GM23248 (cell line): Measurements from ENCODE around the gene RASD2. TPM values are rescaled to one million over a fixed set of nuclear protein-coding genes. Genes with fewer than 3 reads are reported as not detected.

ENCODE experiments used
- DNase-seq: peaks from one replicate; pipeline ENCODE4 v3.0.0-alpha.2; 2015
- H2AFZ ChIP-seq: fragments of 200-600 bp; sonication (generic); 2 replicates; pipeline ENCODE4 v1.6.1; 2016; ENCODE audit warnings: antibody characterized with exemption
- H3F3A ChIP-seq: fragments of 200-600 bp; sonication (generic); 2 replicates; pipeline ENCODE4 v1.6.1; 2016; ENCODE audit warnings: mild to moderate bottlenecking, antibody characterized with exemption, mixed run types; ENCODE audit not compliant: insufficient read depth
- H3K27ac ChIP-seq: fragments of 200-600 bp; sonication (generic); 2 replicates; pipeline ENCODE4 v1.5.1; 2016; ENCODE audit warnings: mild to moderate bottlenecking
- H3K27me3 ChIP-seq: fragments of 200-600 bp; sonication (generic); replicated peaks from 2 replicates; pipeline ENCODE4 v1.6.1; 2016; ENCODE audit warnings: mild to moderate bottlenecking; ENCODE audit not compliant: insufficient read depth
- H3K36me3 ChIP-seq: fragments of 200-600 bp; sonication (generic); 2 replicates; pipeline ENCODE4 v1.6.1; 2016; ENCODE audit warnings: low read depth, mild to moderate bottlenecking
- H3K4me1 ChIP-seq: fragments of 200-600 bp; sonication (generic); 2 replicates; pipeline ENCODE4 v1.6.1; 2016; ENCODE audit warnings: mild to moderate bottlenecking; ENCODE audit not compliant: insufficient read depth
- H3K4me2 ChIP-seq: fragments of 200-600 bp; sonication (generic); one replicate; pipeline ENCODE4 v1.6.1; 2016; ENCODE audit warnings: mild to moderate bottlenecking; ENCODE audit not compliant: unreplicated experiment
- H3K4me3 ChIP-seq: fragments of 200-600 bp; sonication (generic); 2 replicates; pipeline ENCODE4 v1.5.1; 2016; ENCODE audit warnings: mild to moderate bottlenecking
- H3K79me2 ChIP-seq: fragments of 200-600 bp; sonication (generic); 2 replicates; pipeline ENCODE4 v1.6.1; 2016; ENCODE audit warnings: mild to moderate bottlenecking; ENCODE audit not compliant: insufficient read depth
- H3K9ac ChIP-seq: fragments of 200-600 bp; sonication (generic); 2 replicates; pipeline ENCODE4 v1.6.1; 2016; ENCODE audit warnings: mild to moderate bottlenecking
- H3K9me2 ChIP-seq: fragments of 200-600 bp; sonication (generic); 2 replicates; pipeline ENCODE4 v1.6.1; 2016; ENCODE audit warnings: mixed run types, mild to moderate bottlenecking, moderate library complexity; ENCODE audit not compliant: insufficient read depth
- H3K9me3 ChIP-seq: fragments of 200-600 bp; sonication (generic); one replicate; pipeline ENCODE4 v1.6.1; 2017; ENCODE audit warnings: low read depth
- H4K20me1 ChIP-seq: fragments of 200-600 bp; sonication (generic); 2 replicates; pipeline ENCODE4 v1.6.0; 2016; ENCODE audit not compliant: insufficient read depth
- EZH2 ChIP-seq: fragments of 200-600 bp; sonication (generic); IDR thresholded peaks from 2 replicates; pipeline ENCODE4 v1.6.1; 2018; ENCODE audit warnings: antibody characterized with exemption, mild to moderate bottlenecking; ENCODE audit not compliant: insufficient read depth, poor library complexity, severe bottlenecking
- EZH2phosphoT487 ChIP-seq: fragments of 200-600 bp; sonication (generic); IDR thresholded peaks from 2 replicates; pipeline ENCODE4 v1.6.1; 2018; ENCODE audit warnings: antibody characterized with exemption, moderate library complexity, mild to moderate bottlenecking, low read depth; ENCODE audit not compliant: insufficient read depth
- WGBS, 2 experiments: methylation state at CpG; one replicate each; pipeline ENCODE4 v1.1.6; 2015 to 2017; ENCODE audit warnings: low lambda C conversion rate in 2 of 2, low coverage in 1 of 2; ENCODE audit errors: missing lambda C conversion rate in 2 of 2; 5-methylcytosine and 5-hydroxymethylcytosine counted together
- in situ Hi-C: fragments of 300-500 bp; cut with MboI; formaldehyde crosslinking; loops from 2 replicates; pipeline ENCODE4 v1.15.0; 2020
- polyA plus RNA-seq: library from polyadenylated mRNA; unstranded; fragments of >200 nt; fragmentation: Nextera tagmentation; extraction: Ambion mirVana; gene quantifications from 2 replicates; pipeline ENCODE4 v1.2.1, GENCODE V29; 2016
- total RNA-seq: library from RNA; depleted of rRNA; stranded (reverse); fragments of >200 nt; shearing (Covaris generic); gene quantifications from 2 replicates; pipeline ENCODE4 v1.2.3, GENCODE V29; 2014

Gene RASD2
- total and polyA plus RNA-seq, 2 experiments from 2014 or later = 0.76 to 1.5 TPM

DNA sequence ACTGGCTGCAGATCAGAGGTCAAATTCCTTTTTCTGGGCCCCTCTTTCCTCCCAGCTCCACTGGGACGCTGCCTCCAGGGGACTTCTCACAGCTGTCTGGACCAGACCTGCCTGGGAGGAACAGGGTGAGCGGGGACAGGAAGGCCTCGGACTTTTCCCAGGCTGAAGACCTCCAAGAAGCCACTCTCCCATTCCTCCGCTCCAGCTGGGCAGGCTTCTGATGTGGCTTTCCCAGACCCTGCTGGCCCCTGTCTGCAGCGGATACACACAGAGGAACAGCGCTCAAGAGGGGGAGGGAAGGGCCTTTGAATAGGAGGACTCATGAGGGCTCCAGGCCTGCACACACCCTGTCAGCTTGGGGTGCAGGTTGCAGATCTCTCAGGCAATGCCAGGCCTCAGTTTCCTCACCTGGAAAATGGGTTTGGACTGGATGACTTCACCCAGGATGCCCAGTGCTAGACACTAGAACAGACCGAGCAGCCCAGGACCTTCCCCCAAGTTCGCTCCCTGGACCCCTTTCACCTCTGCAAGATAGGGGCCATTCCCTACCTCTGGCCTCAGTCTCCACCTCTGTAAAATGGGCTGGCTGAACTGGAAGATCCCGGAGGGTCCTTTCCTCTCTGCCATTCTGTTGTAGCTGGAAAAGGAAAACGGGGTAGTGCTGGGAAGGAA lies 39.9 kb downstream of the RASD2 start:
- in situ Hi-C loops = loop anchor here (5.0 to 10.0 kb wide), 2 partner anchors 148 to 226 kb away; no protein-coding TSS in a partner anchor
- WGBS, 2 experiments = 76 to 83% methylated on average over 10 of the region's 10 CpGs

DNA sequence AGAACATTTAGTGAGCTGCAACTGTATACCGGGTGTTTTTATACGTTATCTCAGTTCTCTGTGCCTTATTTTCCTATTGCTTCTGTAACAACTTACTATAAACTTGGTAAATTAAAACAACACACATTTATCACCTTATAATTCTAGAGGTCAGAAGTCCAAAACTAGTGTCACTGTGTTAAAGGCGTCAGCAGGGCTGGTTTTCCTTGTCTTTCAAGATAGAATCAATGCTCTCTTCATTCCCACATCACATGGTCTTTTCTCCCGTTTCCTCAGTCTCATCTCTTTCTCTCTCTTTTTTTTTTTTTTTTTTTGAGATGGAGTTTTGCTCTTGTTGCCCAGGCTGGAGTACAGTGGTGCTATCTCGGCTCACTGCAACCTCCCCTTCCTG lies 40.4 kb downstream of the RASD2 start:
- 96 to 99% methylated on average over 5 of the region's 5 CpGs for WGBS, 2 experiments
- no peak overlapping the region for H2AFZ ChIP-seq
- H3K36me3 ChIP-seq = no peaks in the 10 kb centered on the region
- H3K4me1 ChIP-seq = no peaks in the 10 kb centered on the region
- peaks cover 3% of the 10 kb centered on the region; the same call in 1 of the 2 replicates for H3F3A ChIP-seq
- no peak overlapping the region for H3K27ac ChIP-seq
- H3K9me3 ChIP-seq = no peaks in the 10 kb centered on the region
- H3K4me2 ChIP-seq = no peak overlapping the region
- no peaks in the 10 kb centered on the region for H3K27me3 ChIP-seq
- H3K4me3 ChIP-seq = no peak overlapping the region
- no peaks in the 10 kb centered on the region for H4K20me1 ChIP-seq
- H3K9ac ChIP-seq = no peak overlapping the region
- TF ChIP-seq EZH2 = no peak
- no peak for TF ChIP-seq EZH2phosphoT487
- no peak for DNase-seq
- H3K79me2 ChIP-seq = no peaks in the 10 kb centered on the region
- H3K9me2 ChIP-seq = no peaks in the 10 kb centered on the region
- in situ Hi-C loops = loop anchor here (5.0 to 10.0 kb wide), 2 partner anchors 149 to 226 kb away; no protein-coding TSS in a partner anchor

More for the DNA sequence above, 39.9 kb downstream of the RASD2 start:
- H3F3A ChIP-seq = peaks cover 3% of the 10 kb centered on the region; the same call in 1 of the 2 replicates
- no peaks in the 10 kb centered on the region for H4K20me1 ChIP-seq
- H3K4me1 ChIP-seq = no peaks in the 10 kb centered on the region
- no peak overlapping the region for H3K4me2 ChIP-seq
- DNase-seq = no peak
- H3K27ac ChIP-seq = no peak overlapping the region
- TF ChIP-seq EZH2 (no peak), EZH2phosphoT487 (no peak)
- H3K9me2 ChIP-seq = no peaks in the 10 kb centered on the region
- H2AFZ ChIP-seq = no peak overlapping the region
- H3K36me3 ChIP-seq = no peaks in the 10 kb centered on the region
- no peaks in the 10 kb centered on the region for H3K9me3 ChIP-seq
- H3K27me3 ChIP-seq = no peaks in the 10 kb centered on the region
- no peak overlapping the region for H3K4me3 ChIP-seq
- no peak overlapping the region for H3K9ac ChIP-seq
- no peaks in the 10 kb centered on the region for H3K79me2 ChIP-seq

- Histone ChIP-seq H3K9me2 (no peaks in the 10 kb centered on the region), H3K27me3 (no peaks in the 10 kb centered on the region), H4K20me1 (no peaks in the 10 kb centered on the region), H3K36me3 (no peaks in the 10 kb centered on the region), H3K9ac (no peak overlapping the region), H3K79me2 (no peaks in the 10 kb centered on the region), H3F3A (peaks cover 3% of the 10 kb centered on the region; the same call in 1 of the 2 replicates), H2AFZ (no peak overlapping the region), H3K4me1 (no peaks in the 10 kb centered on the region), H3K4me2 (no peak overlapping the region), H3K9me3 (no peaks in the 10 kb centered on the region), H3K27ac (no peak overlapping the region), H3K4me3 (no peak overlapping the region)
- DNase-seq = no peak
- in situ Hi-C loops = loop anchor here (5.0 to 10.0 kb wide), 2 partner anchors 150 to 228 kb away; no protein-coding TSS in a partner anchor
- 81 to 83% methylated on average over 11 of the region's 11 CpGs for WGBS, 2 experiments
- TF ChIP-seq EZH2 = no peak
- TF ChIP-seq EZH2phosphoT487 = no peak
Measured at GRCh38 chr22:35582218-35582860, 41.7 kb downstream of the RASD2 start.

DNA sequence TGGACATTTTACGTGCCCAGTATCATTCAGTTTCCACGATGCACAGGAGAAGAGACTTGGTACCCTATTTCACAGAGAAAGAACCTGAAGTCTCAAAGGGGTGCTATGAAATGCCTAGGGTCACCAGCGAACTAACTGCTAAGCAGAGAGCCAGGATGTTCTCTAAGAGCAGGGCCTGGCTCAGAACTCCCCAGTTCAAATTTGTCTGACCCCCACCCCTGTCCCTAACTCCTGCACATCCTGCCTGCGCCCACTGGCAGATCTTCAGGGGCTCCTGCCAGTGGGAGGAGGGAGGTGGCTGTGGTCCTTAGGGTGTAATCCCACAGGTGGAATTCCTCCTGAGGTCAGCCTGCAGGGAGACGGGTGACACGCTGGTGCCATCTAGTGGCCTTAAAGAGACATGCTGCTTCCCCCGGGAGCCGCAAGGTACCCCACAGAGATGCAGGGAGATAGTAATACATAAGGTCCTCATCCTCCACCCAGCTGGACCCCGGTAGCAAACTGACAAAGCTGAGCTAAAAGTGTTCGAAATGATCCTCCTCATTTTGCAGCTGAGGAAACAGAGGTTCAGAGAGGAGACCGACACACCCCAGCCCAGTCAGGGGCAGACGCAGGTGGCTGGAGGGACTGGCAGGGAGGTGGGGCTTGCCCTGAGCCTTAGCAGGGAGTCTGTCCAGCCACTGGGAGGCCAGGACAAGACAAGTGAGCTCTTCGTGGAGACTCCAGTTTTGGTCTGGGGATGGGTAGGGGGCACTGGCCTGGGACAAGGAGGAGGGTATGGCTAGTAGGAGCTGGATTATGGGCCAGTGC lies 42.4 kb downstream of the RASD2 start:
- no peaks in the 10 kb centered on the region for H3K9me3 ChIP-seq
- H3F3A ChIP-seq = peaks cover 3% of the 10 kb centered on the region; the same call in 1 of the 2 replicates
- H3K4me2 ChIP-seq = no peak overlapping the region
- no peaks in the 10 kb centered on the region for H3K4me1 ChIP-seq
- no peak overlapping the region for H2AFZ ChIP-seq
- H3K4me3 ChIP-seq = no peak overlapping the region
- WGBS, 2 experiments = 17 to 18% methylated on average over 12 to 13 of the region's 13 CpGs
- no peaks in the 10 kb centered on the region for H4K20me1 ChIP-seq
- H3K9ac ChIP-seq = no peak overlapping the region
- no peaks in the 10 kb centered on the region for H3K79me2 ChIP-seq
- no peaks in the 10 kb centered on the region for H3K36me3 ChIP-seq
- TF ChIP-seq EZH2phosphoT487 = no peak
- no peak for TF ChIP-seq EZH2
- DNase-seq = peak; percentile 70
- no peaks in the 10 kb centered on the region for H3K27me3 ChIP-seq
- in situ Hi-C loops = loop anchor here (5.0 to 10.0 kb wide), 2 partner anchors 151 to 228 kb away; no protein-coding TSS in a partner anchor
- no peak overlapping the region for H3K27ac ChIP-seq
- H3K9me2 ChIP-seq = no peaks in the 10 kb centered on the region
